ENCODE measurements around the gene SP3.

Gene SP3

GRCh38 chr2:173866874-173867618 is 98.1 kb downstream of the SP3 start:
- H3K4me1 ChIP-seq: peaks cover 4% of the 10 kb centered on the region; the same call in 1 of the 2 replicates
- H3K27me3 ChIP-seq: no peaks in the 10 kb centered on the region
- no peaks in the 10 kb centered on the region for H3K36me3 ChIP-seq
- no peaks in the 10 kb centered on the region for H3K9me3 ChIP-seq
- H3K4me3 ChIP-seq (ENCODE audit: low read depth, low read length): no peak overlapping the region
- DNase-seq: peak; percentile 40
- no peak for TF ChIP-seq CTCF (IDR thresholded peaks at IDR 0.05; ENCODE audit: low read depth, low read length)

GRCh38 chr2:173865971-173866873 is 99.0 kb downstream of the SP3 start:
- no peak for TF ChIP-seq CTCF (IDR thresholded peaks at IDR 0.05; ENCODE audit: low read depth, low read length)
- Histone ChIP-seq H3K27me3 (no peaks in the 10 kb centered on the region), H3K36me3 (no peaks in the 10 kb centered on the region), H3K4me1 (peaks cover 4% of the 10 kb centered on the region; the same call in 1 of the 2 replicates), H3K4me3 (ENCODE audit: low read depth, low read length) (no peak overlapping the region), H3K9me3 (no peaks in the 10 kb centered on the region)
- DNase-seq: no peak

GRCh38 chr2:173862612-173863217 is 102.5 kb downstream of the SP3 start:
- TF ChIP-seq CTCF (IDR thresholded peaks at IDR 0.05; ENCODE audit: low read depth, low read length): no peak
- no peaks in the 10 kb centered on the region for H3K36me3 ChIP-seq
- H3K4me1 ChIP-seq: peaks cover 4% of the 10 kb centered on the region; the same call in 1 of the 2 replicates
- no peaks in the 10 kb centered on the region for H3K27me3 ChIP-seq
- H3K4me3 ChIP-seq (ENCODE audit: low read depth, low read length): no peak overlapping the region
- H3K9me3 ChIP-seq: no peaks in the 10 kb centered on the region
- no peak for DNase-seq

- H3K4me1 ChIP-seq: no peaks in the 10 kb centered on the region
These were observed 104.6 kb downstream of the SP3 start for GRCh38 chr2:173860566-173860965.

GRCh38 chr2:173860082-173860481 is 105.1 kb downstream of the SP3 start:
- Histone ChIP-seq H3K36me3 (no peaks in the 10 kb centered on the region), H3K4me1 (no peaks in the 10 kb centered on the region; the same call in 1 of the 2 replicates), H3K9me3 (no peaks in the 10 kb centered on the region), H3K4me3 (ENCODE audit: low read depth, low read length) (no peak overlapping the region), H3K27me3 (no peaks in the 10 kb centered on the region)
- no peak for DNase-seq
- TF ChIP-seq CTCF (IDR thresholded peaks at IDR 0.05; ENCODE audit: low read depth, low read length): no peak

More at GRCh38 chr2:173860566-173860965, 104.6 kb downstream of the SP3 start:
- no peak overlapping the region for H3K4me3 ChIP-seq (ENCODE audit: low read depth, low read length)
- H3K36me3 ChIP-seq: no peaks in the 10 kb centered on the region
- H3K9me3 ChIP-seq: no peaks in the 10 kb centered on the region
- TF ChIP-seq CTCF (IDR thresholded peaks at IDR 0.05; ENCODE audit: low read depth, low read length): no peak
- no peak for DNase-seq
- no peaks in the 10 kb centered on the region for H3K27me3 ChIP-seq

Data from BE2C (cell line).